ENCODE measurements around the gene ZNF630. TPM values are rescaled to one million over a fixed set of nuclear protein-coding genes. Genes with fewer than 3 reads are reported as not detected.

Gene ZNF630
- polyA plus RNA-seq, 1 donor from 2014 or later, result 2.3 TPM

DNA sequence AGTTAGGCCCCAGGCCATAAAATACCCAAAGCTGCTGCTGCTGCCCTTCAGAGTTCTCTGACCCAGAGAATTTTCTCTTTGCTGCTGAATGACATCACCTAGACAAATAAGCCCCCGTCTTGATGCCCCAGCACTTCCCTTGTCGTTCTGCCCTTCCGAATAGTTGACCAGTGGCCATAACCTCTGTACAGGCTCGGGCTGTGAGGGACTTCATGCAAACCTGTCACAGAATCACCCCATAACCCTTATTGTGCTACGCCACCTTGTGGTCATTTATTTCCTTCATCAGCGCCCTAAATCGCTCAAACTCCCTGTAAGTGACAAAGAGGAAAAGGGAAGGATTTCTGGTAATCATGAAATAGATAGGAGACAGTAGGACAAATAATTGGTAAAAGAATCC, 45.9 kb downstream of the ZNF630 start:
- no peaks in the 10 kb centered on the region for H3K36me3 ChIP-seq (ENCODE audit: insufficient read depth, low read length)
- no peaks in the 10 kb centered on the region for H4K20me1 ChIP-seq (ENCODE audit: insufficient read depth)
- no peak overlapping the region for H3K4me3 ChIP-seq (ENCODE audit: low read length)
- H3K27me3 ChIP-seq (ENCODE audit: insufficient read depth, low read depth, low read length), result no peaks in the 10 kb centered on the region
- no peaks in the 10 kb centered on the region for H3K9me3 ChIP-seq (ENCODE audit: low read length)
- H2AFZ ChIP-seq (ENCODE audit: low read depth, low read length), result no peak overlapping the region
- no peaks in the 10 kb centered on the region for H3K79me2 ChIP-seq (replicated peaks; ENCODE audit: insufficient read depth, low read length)
- no peak overlapping the region for H3K9ac ChIP-seq (ENCODE audit: low read length)
- no peak overlapping the region for H3K27ac ChIP-seq (ENCODE audit: low read length)
- no peaks in the 10 kb centered on the region for H3F3A ChIP-seq (ENCODE audit: insufficient read depth, low read length, poor library complexity, severe bottlenecking)
- no peaks in the 10 kb centered on the region for H3K9me2 ChIP-seq (ENCODE audit: insufficient read depth, low read length)
- TF ChIP-seq, protein P1, sequence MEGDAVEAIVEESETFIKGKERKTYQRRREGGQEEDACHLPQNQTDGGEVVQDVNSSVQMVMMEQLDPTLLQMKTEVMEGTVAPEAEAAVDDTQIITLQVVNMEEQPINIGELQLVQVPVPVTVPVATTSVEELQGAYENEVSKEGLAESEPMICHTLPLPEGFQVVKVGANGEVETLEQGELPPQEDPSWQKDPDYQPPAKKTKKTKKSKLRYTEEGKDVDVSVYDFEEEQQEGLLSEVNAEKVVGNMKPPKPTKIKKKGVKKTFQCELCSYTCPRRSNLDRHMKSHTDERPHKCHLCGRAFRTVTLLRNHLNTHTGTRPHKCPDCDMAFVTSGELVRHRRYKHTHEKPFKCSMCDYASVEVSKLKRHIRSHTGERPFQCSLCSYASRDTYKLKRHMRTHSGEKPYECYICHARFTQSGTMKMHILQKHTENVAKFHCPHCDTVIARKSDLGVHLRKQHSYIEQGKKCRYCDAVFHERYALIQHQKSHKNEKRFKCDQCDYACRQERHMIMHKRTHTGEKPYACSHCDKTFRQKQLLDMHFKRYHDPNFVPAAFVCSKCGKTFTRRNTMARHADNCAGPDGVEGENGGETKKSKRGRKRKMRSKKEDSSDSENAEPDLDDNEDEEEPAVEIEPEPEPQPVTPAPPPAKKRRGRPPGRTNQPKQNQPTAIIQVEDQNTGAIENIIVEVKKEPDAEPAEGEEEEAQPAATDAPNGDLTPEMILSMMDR (IDR thresholded peaks at IDR 0.05; ENCODE audit: poor library complexity, severe bottlenecking), result peak; percentile 72
- TF ChIP-seq RAD21 (conservative IDR thresholded peaks at IDR 0.05) (peak; percentile 63), EZH2 (IDR thresholded peaks at IDR 0.05; ENCODE audit: borderline replicate concordance, insufficient read depth, low read length, poor library complexity, severe bottlenecking) (no peak), TAF1 (IDR thresholded peaks at IDR 0.05; ENCODE audit: low read depth) (no peak), SMC3 (conservative IDR thresholded peaks at IDR 0.05; ENCODE audit: poor library complexity) (peak; percentile 69), MXI1 (conservative IDR thresholded peaks at IDR 0.05; ENCODE audit: poor library complexity, severe bottlenecking) (no peak), POLR2AphosphoS5 (IDR thresholded peaks at IDR 0.05) (no peak)
- H3K4me2 ChIP-seq (ENCODE audit: low read length), result no peak overlapping the region

DNA sequence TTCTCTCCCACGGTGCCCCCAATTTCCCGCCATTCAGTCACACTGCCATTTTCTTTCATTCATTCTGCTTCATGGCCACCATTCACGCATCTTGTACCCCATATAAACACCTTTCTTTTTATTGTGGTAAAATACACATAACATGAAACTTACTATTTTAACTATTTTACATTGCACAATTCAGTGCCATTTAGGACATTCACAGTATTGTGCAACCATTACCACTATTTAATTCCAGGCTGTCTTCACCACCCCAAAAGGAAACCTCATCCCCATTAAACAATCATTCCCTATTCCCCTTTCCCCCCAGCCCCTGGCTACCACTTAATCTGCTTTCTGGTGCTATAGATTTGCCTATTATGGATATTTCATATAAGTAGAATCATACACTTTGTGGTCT, 48.7 kb downstream of the ZNF630 start:
- Histone ChIP-seq H3K9me2 (ENCODE audit: insufficient read depth, low read length) (no peaks in the 10 kb centered on the region), H3K4me2 (ENCODE audit: low read length) (no peak overlapping the region), H2AFZ (ENCODE audit: low read depth, low read length) (no peak overlapping the region), H3K27me3 (ENCODE audit: insufficient read depth, low read depth, low read length) (no peaks in the 10 kb centered on the region), H4K20me1 (ENCODE audit: insufficient read depth) (no peaks in the 10 kb centered on the region), H3K9me3 (ENCODE audit: low read length) (no peaks in the 10 kb centered on the region), H3K27ac (ENCODE audit: low read length) (no peak overlapping the region), H3K36me3 (ENCODE audit: insufficient read depth, low read length) (no peaks in the 10 kb centered on the region), H3K79me2 (replicated peaks; ENCODE audit: insufficient read depth, low read length) (no peaks in the 10 kb centered on the region), H3K4me3 (ENCODE audit: low read length) (no peak overlapping the region), H3F3A (ENCODE audit: insufficient read depth, low read length, poor library complexity, severe bottlenecking) (no peaks in the 10 kb centered on the region), H3K9ac (ENCODE audit: low read length) (no peak overlapping the region)
- TF ChIP-seq EP300 (conservative IDR thresholded peaks at IDR 0.05; ENCODE audit: poor library complexity, severe bottlenecking), result no peak
- TF ChIP-seq POLR2AphosphoS5 (IDR thresholded peaks at IDR 0.05), result no peak
- no peak for TF ChIP-seq EZH2 (IDR thresholded peaks at IDR 0.05; ENCODE audit: borderline replicate concordance, insufficient read depth, low read length, poor library complexity, severe bottlenecking)
- TF ChIP-seq, protein P1 (IDR thresholded peaks at IDR 0.05; ENCODE audit: poor library complexity, severe bottlenecking), result no peak
- TF ChIP-seq, protein P2, sequence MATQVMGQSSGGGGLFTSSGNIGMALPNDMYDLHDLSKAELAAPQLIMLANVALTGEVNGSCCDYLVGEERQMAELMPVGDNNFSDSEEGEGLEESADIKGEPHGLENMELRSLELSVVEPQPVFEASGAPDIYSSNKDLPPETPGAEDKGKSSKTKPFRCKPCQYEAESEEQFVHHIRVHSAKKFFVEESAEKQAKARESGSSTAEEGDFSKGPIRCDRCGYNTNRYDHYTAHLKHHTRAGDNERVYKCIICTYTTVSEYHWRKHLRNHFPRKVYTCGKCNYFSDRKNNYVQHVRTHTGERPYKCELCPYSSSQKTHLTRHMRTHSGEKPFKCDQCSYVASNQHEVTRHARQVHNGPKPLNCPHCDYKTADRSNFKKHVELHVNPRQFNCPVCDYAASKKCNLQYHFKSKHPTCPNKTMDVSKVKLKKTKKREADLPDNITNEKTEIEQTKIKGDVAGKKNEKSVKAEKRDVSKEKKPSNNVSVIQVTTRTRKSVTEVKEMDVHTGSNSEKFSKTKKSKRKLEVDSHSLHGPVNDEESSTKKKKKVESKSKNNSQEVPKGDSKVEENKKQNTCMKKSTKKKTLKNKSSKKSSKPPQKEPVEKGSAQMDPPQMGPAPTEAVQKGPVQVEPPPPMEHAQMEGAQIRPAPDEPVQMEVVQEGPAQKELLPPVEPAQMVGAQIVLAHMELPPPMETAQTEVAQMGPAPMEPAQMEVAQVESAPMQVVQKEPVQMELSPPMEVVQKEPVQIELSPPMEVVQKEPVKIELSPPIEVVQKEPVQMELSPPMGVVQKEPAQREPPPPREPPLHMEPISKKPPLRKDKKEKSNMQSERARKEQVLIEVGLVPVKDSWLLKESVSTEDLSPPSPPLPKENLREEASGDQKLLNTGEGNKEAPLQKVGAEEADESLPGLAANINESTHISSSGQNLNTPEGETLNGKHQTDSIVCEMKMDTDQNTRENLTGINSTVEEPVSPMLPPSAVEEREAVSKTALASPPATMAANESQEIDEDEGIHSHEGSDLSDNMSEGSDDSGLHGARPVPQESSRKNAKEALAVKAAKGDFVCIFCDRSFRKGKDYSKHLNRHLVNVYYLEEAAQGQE (IDR thresholded peaks at IDR 0.05; ENCODE audit: borderline replicate concordance), result no peak
- no peak for TF ChIP-seq SMC3 (conservative IDR thresholded peaks at IDR 0.05; ENCODE audit: poor library complexity)
